Loucy (cell line): ENCODE data around the gene SFXN5.

Source experiments
- H2AFZ ChIP-seq: fragments of 200-600 bp; sonication (generic); 2 replicates; pipeline ENCODE4 v1.6.0; 2016; ENCODE audit warnings: antibody characterized with exemption, mild to moderate bottlenecking, low read length, moderate library complexity
- H3F3A ChIP-seq: fragments of 200-600 bp; 2 replicates; pipeline ENCODE4 v1.6.0; 2016; ENCODE audit warnings: antibody characterized with exemption, low read depth, mild to moderate bottlenecking
- H3K27me3 ChIP-seq: fragments of 200-600 bp; sonication (generic); 2 replicates; pipeline ENCODE4 v1.6.1; 2014; ENCODE audit warnings: low read length, mild to moderate bottlenecking; ENCODE audit not compliant: insufficient read depth, poor library complexity, severe bottlenecking
- H3K36me3 ChIP-seq: fragments of 200-600 bp; sonication (generic); 2 replicates; pipeline ENCODE4 v1.6.1; 2016; ENCODE audit warnings: low read length; ENCODE audit not compliant: insufficient read depth
- H3K4me1 ChIP-seq: fragments of 200-600 bp; sonication (generic); 2 replicates; pipeline ENCODE4 v1.5.1; 2014; ENCODE audit warnings: low read length, mild to moderate bottlenecking; ENCODE audit not compliant: insufficient read depth, poor library complexity, severe bottlenecking
- H3K4me2 ChIP-seq: fragments of 200-600 bp; sonication (generic); 2 replicates; pipeline ENCODE4 v1.6.0; 2014; ENCODE audit warnings: antibody characterized with exemption, low read length, low read depth, mild to moderate bottlenecking; ENCODE audit not compliant: poor library complexity, severe bottlenecking
- H3K4me3 ChIP-seq: fragments of 200-600 bp; sonication (generic); 2 replicates; pipeline ENCODE4 v1.5.1; 2014; ENCODE audit warnings: low read length, mild to moderate bottlenecking, mixed read lengths; ENCODE audit not compliant: poor library complexity, severe bottlenecking
- H3K79me2 ChIP-seq: fragments of 200-600 bp; sonication (generic); 2 replicates; pipeline ENCODE4 v1.6.1; 2014; ENCODE audit warnings: low read length; ENCODE audit not compliant: insufficient read depth
- H3K9ac ChIP-seq: fragments of 200-600 bp; sonication (generic); 2 replicates; pipeline ENCODE4 v1.6.0; 2014; ENCODE audit warnings: mild to moderate bottlenecking, low read depth, low read length, moderate library complexity; ENCODE audit not compliant: poor library complexity, severe bottlenecking
- H3K9me2 ChIP-seq: fragments of 200-600 bp; sonication (generic); replicated peaks from 2 replicates; pipeline ENCODE4 v1.6.1; 2016; ENCODE audit warnings: low read depth, low read length, mixed read lengths
- H3K9me3 ChIP-seq: fragments of 200-600 bp; sonication (generic); 2 replicates; pipeline ENCODE4 v1.6.1; 2014; ENCODE audit warnings: mild to moderate bottlenecking, antibody characterized with exemption, low read length, low read depth; ENCODE audit not compliant: insufficient read depth
- H4K20me1 ChIP-seq: fragments of 200-600 bp; sonication (generic); 2 replicates; pipeline ENCODE4 v1.6.0; 2014; ENCODE audit warnings: antibody characterized with exemption, low read length, mild to moderate bottlenecking; ENCODE audit not compliant: insufficient read depth, poor library complexity, severe bottlenecking
- CTCF ChIP-seq: fragments of 200-600 bp; sonication (generic); conservative IDR thresholded peaks from 2 replicates; pipeline ENCODE4 v1.5.1; 2014; ENCODE audit warnings: mild to moderate bottlenecking, antibody characterized with exemption, low read length
- EZH2phosphoT487 ChIP-seq: fragments of 200-600 bp; IDR thresholded peaks from 2 replicates; pipeline ENCODE4 v1.6.1; 2018; ENCODE audit warnings: antibody characterized with exemption, mild to moderate bottlenecking, moderate library complexity, borderline replicate concordance

Gene SFXN5

GRCh38 chr2:72947952-72948830, 123.3 kb downstream of the SFXN5 start:
- Histone ChIP-seq H2AFZ (no peak overlapping the region), H3K27me3 (no peaks in the 10 kb centered on the region), H3K4me3 (no peak overlapping the region), H3K9me3 (no peaks in the 10 kb centered on the region), H3K4me2 (no peak overlapping the region), H3K4me1 (peaks cover under 1% of the 10 kb centered on the region), H3K36me3 (no peaks in the 10 kb centered on the region), H3K9ac (no peak overlapping the region), H3F3A (no peaks in the 10 kb centered on the region), H3K9me2 (no peaks in the 10 kb centered on the region), H3K79me2 (no peaks in the 10 kb centered on the region), H4K20me1 (no peaks in the 10 kb centered on the region)
- no peak for TF ChIP-seq CTCF
- no peak for TF ChIP-seq EZH2phosphoT487

- H3K9ac ChIP-seq: no peak overlapping the region
- no peaks in the 10 kb centered on the region for H4K20me1 ChIP-seq
- no peaks in the 10 kb centered on the region for H3K79me2 ChIP-seq
- no peaks in the 10 kb centered on the region for H3F3A ChIP-seq
- no peaks in the 10 kb centered on the region for H3K4me1 ChIP-seq
- H3K9me2 ChIP-seq: no peaks in the 10 kb centered on the region
- TF ChIP-seq EZH2phosphoT487 (no peak), CTCF (no peak)
- H3K9me3 ChIP-seq: no peaks in the 10 kb centered on the region
- H2AFZ ChIP-seq: no peak overlapping the region
- H3K4me2 ChIP-seq: no peak overlapping the region
- no peak overlapping the region for H3K4me3 ChIP-seq
- no peaks in the 10 kb centered on the region for H3K36me3 ChIP-seq
- H3K27me3 ChIP-seq: no peaks in the 10 kb centered on the region
Observed at GRCh38 chr2:72946466-72946865, 125.0 kb downstream of the SFXN5 start.

GRCh38 chr2:72945450-72946019, 126.0 kb downstream of the SFXN5 start:
- Histone ChIP-seq H3K4me1 (no peaks in the 10 kb centered on the region), H3K9me2 (no peaks in the 10 kb centered on the region), H3K4me2 (no peak overlapping the region), H3K79me2 (no peaks in the 10 kb centered on the region), H3K4me3 (no peak overlapping the region), H3K36me3 (no peaks in the 10 kb centered on the region), H3F3A (no peaks in the 10 kb centered on the region), H3K9me3 (no peaks in the 10 kb centered on the region), H4K20me1 (no peaks in the 10 kb centered on the region), H3K27me3 (no peaks in the 10 kb centered on the region), H2AFZ (no peak overlapping the region), H3K9ac (no peak overlapping the region)
- TF ChIP-seq EZH2phosphoT487 (no peak), CTCF (no peak)
